ENCODE measurements around the gene NPRL2.

GRCh38 chr3:50345586-50346234 is 4.9 kb downstream of the NPRL2 start, which contains the start of gene ZMYND10:
- TF ChIP-seq POLR2A (IDR thresholded peaks at IDR 0.05; ENCODE audit: low read depth, low read length), result no peak
- no peak for TF ChIP-seq TAF1 (IDR thresholded peaks at IDR 0.05; ENCODE audit: borderline replicate concordance, low read depth, low read length)

All from GM12892 (cell line).